ENCODE measurements around the gene NOP16.

DNA sequence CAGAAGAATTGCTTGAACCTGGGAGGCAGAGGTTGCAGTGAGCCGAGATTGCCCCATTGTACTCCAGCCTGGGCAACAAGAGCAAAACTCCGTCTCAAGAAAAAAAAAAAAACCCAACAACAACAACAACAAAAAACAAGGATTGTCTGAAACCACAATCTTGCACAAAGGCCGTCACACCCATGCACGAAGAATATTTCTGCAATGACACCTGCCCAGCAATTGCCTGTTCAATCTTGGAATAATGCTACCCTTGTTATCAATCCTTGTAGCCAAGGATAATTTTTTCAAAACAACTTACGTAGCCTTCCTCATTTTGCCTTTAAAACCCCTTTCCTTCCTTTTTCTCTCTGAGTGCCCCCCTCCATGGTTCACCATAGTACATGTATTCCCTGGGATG lies 31.7 kb upstream of the NOP16 start:
- TF ChIP-seq, protein P1, sequence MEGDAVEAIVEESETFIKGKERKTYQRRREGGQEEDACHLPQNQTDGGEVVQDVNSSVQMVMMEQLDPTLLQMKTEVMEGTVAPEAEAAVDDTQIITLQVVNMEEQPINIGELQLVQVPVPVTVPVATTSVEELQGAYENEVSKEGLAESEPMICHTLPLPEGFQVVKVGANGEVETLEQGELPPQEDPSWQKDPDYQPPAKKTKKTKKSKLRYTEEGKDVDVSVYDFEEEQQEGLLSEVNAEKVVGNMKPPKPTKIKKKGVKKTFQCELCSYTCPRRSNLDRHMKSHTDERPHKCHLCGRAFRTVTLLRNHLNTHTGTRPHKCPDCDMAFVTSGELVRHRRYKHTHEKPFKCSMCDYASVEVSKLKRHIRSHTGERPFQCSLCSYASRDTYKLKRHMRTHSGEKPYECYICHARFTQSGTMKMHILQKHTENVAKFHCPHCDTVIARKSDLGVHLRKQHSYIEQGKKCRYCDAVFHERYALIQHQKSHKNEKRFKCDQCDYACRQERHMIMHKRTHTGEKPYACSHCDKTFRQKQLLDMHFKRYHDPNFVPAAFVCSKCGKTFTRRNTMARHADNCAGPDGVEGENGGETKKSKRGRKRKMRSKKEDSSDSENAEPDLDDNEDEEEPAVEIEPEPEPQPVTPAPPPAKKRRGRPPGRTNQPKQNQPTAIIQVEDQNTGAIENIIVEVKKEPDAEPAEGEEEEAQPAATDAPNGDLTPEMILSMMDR (IDR thresholded peaks at IDR 0.05): no peak
- TF ChIP-seq POLR2A (IDR thresholded peaks at IDR 0.05): no peak
